Lung microvascular endothelial cell (primary cell): ENCODE data around the gene MDGA2. TPM values are rescaled to one million over a fixed set of nuclear protein-coding genes. Genes with fewer than 3 reads are reported as not detected.
A peak's percentile ranks its signal among the peaks of the same experiment; 100 is the strongest.
"Not testable (repeated sequence)": the region's sequence is repeated elsewhere in the genome, so short reads cannot be mapped to it uniquely, and the experiment has no call there.

Experiments
- DNase-seq, 2 donors: peaks; one replicate each; pipeline versions ENCODE4 v3.0.0 to v3.0.0-alpha.2; 2010; ENCODE audit warnings: low read depth in 2 of 2
- total RNA-seq: library from RNA; depleted of rRNA; stranded (reverse); fragments of >200 nt; gene quantifications from 2 replicates; pipeline ENCODE4 v1.2.1, GENCODE V29; 2014

The MDGA2 gene
- total RNA-seq, 1 donor from 2014 or later = not detected

- no peak for DNase-seq
Measured at GRCh38 chr14:46964378-46964777, 711.0 kb downstream of the MDGA2 start.

- DNase-seq = no peak
Measured at GRCh38 chr14:46951103-46951502, 724.3 kb downstream of the MDGA2 start.

DNA sequence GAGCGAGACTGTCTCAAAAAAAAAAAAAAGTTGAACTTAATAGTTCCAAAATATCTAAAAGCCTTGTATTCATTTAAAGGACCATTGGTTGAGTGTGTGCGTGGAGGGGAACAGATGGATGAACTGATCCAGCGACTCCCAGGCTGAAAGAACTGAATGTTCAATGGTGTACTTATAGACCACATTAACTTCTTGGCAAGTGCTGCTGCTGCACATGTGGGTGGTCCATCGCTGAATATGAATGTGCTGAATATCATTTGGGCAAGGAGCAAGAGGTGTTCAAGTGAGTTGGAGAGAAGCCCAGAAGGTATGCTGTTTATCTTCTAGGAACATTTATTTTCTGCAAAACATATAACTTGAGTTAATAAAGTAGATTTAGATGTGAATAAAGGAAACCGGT lies 734.8 kb downstream of the MDGA2 start:
- no peak for DNase-seq

DNA sequence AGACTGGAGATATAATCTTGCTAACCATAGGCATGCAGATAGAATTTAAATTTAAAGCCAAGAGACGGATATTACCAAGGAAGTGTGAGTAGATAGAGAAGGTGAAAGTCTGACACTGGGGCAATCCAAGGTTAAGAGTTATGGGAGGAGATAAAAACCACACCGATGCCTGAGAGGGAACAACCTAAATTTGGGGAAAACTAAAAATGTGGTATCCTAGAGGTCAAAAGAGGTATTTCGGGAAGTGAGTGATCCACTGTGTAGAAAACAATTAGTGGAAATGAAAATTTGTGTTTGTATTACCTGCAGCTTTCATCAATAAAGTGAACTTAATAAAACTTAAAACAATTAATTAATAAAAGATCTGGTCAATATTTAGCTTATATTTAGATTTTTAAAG lies 754.9 kb downstream of the MDGA2 start:
- DNase-seq = no peak

DNA sequence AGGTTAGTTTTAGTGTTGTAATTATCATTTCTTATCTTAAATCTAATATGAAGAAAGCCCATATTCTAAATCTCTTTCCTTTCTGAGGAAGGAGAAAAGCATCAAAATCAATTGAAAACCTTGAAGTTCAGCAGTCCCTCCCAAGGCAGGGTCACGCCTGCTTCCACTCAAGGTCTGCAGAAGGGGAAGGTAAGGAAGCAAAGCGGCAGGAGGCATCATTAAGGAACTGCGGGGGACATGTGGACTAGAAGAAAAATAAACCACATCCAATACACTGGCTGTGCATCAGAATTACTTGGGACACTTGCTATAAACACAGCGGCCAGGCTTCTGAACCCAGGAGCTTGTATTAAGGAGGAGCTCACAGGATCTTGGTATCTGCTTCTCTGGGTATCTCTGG lies 759.9 kb downstream of the MDGA2 start:
- not testable (repeated sequence) for DNase-seq

GRCh38 chr14:46902837-46903236 lies 772.6 kb downstream of the MDGA2 start:
- DNase-seq = no peak

DNA sequence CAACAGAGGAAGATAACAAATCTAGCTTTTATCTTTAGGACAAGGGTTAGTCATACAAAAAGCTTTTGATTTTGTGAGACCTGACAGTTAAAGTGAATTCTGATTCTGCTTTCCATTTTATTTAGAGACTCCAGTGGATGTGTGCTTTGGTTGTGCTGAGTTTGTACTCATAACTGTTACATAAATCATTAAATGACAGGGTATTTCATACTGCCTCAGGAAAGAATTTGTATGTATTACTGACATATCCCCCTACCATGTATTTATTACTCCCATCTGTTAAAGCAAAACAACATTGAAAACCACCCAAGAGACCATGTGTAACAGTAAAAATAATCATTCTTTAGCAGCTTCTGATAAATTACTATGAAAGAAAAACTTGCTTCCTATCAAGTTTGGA lies 780.9 kb downstream of the MDGA2 start:
- DNase-seq = no peak

GRCh38 chr14:46887144-46887543 lies 788.3 kb downstream of the MDGA2 start:
- no peak for DNase-seq

GRCh38 chr14:46885566-46885965 lies 789.8 kb downstream of the MDGA2 start:
- no peak for DNase-seq

GRCh38 chr14:46861753-46862152 lies 813.7 kb downstream of the MDGA2 start:
- no peak for DNase-seq

DNA sequence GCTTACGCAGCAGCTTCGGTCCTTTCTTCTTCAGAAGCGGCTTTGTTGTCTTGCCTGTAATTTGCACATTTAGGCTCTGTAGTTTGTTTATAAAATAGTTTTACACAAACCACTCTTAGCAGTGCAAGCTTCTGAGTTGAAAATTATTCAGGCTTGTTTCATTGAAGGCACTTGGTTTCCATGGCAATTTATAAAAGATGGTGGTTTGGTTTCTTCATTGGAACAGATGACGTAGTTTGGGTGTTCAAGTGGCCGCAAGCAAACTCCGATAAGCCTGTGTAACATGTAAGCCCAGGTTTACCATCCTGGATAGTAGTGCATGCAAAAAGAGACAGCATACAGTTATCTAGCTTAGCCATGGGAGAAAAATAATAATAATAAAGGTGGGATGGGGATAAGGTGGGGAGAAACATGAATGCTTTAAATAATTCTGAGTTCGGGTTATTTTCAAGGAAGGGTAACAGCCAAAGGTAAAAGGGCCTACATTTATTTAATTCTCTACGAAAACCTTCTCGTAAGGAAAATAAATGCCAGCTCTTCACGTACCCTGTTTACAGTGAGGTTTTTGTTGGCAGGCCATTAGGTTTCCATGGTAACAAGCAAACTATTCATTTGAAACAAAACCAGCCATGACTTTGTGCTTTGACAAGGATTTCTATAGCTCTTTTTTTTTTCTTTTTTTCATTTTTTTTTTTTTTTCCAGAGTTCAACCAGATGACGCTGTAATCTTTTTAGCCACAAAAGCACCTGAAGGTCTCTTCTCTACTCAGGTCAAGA lies 834.3 kb downstream of the MDGA2 start:
- DNase-seq = peak in 1 of 2 donors; percentile 13

DNA sequence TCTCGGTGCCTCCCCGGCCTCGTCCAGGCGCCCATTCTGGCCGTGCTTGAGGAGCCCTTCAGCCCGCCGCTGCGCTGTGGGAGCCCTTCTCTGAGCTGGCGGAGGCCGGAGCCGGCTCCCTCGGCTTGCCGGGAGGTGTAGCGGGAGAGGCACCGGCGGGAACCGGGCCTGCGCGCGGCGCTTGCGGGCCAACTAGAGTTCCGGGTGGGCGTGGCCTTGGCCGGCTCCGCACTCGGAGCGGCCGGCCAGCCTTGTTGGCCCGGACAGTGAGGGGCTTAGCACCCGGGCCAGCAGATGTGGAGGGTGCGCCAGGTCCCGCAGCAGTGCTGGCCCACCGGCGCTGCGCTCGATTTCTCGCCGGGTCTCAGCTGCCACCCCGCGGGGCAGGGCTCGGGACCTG lies 855.1 kb downstream of the MDGA2 start:
- no peak for DNase-seq

DNA sequence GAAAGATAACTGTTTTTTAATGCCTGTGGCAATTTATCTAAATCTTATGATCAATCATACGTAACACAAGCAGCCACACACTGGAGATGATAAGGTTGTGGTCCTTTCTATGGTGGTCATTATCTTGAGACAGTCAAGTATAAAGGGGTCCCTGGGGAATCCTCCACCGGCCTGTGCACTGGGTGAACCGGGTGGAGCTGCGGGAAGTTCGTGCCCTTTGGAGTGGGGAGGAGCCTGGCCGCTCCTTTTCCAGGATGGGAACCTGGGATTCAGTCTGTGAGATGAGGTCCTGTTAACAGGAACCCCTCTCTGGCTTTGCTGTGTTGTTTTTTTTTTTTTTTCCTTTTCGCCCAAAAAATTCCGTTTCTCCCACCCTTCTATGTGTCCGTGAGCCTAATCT lies 856.3 kb downstream of the MDGA2 start:
- DNase-seq = no peak

DNA sequence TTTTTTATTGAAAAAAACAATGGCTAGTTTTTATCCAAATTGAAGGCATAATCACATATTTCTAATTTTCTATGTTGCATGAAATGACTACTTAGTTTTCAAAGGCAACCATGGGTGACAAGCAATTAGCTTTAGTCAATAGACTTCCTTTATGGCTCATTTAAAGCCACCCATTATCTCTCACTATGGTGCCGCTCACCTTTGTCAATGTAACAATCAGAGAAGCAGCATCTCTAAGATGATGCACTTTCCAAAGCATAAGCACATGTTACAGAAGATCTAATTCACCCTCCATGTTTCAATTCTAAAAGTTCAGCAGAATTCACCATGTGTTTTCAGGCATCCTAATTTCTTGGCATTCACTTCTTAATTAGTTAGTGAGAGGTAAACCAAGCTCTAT lies 857.3 kb downstream of the MDGA2 start:
- DNase-seq = no peak

DNA sequence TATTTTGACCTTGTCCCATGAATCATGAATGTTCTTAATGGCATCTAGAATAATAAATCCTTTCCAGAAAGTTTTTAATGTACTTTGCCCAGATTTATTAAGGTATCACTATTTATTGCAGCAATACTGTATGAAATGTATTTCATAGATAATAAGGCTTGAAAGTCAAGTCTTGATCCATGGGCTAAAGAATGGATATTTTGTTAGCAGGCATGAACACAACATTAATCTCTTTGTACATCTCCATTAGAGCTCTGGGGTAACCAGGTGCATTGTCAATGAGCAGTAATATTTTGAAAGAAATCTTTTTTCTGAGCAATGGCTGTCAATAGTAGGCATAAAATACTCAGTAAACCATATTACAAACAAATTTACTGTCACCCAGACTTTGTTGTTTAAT lies 882.3 kb downstream of the MDGA2 start:
- DNase-seq = no peak
